ENCODE results near the gene TMSB15B. TPM values are rescaled to one million over a fixed set of nuclear protein-coding genes. Genes with fewer than 3 reads are reported as not detected.
"Not testable (repeated sequence)": the region's sequence is repeated elsewhere in the genome, so short reads cannot be mapped to it uniquely, and the experiment has no call there.

Gene TMSB15B
- total RNA-seq, 1 experiment from 2014 or later: 0.39 TPM

- H3K4me1 ChIP-seq (ENCODE audit: control insufficient read depth in 1 of 2, insufficient read depth in 2 of 2, low read length in 2 of 2); H3K9me2 ChIP-seq (ENCODE audit: insufficient read depth); H3K27ac ChIP-seq (ENCODE audit: low read depth, low read length); H3K9me3 ChIP-seq (ENCODE audit: control insufficient read depth in 1 of 2, insufficient read depth in 1 of 2, low read depth in 1 of 2, low read length in 2 of 2); H3K4me3 ChIP-seq (replicated peaks in 1 of 2; ENCODE audit: low read depth in 1 of 2, low read length in 2 of 2); H3K9ac ChIP-seq (ENCODE audit: low read length); H3K4me2 ChIP-seq (ENCODE audit: low read length); H4K20me1 ChIP-seq (ENCODE audit: insufficient read depth); ATAC-seq; H3K36me3 ChIP-seq (ENCODE audit: control insufficient read depth in 1 of 2, insufficient read depth in 2 of 2, low read length in 2 of 2); intact Hi-C loops (cut with micrococcal nuclease); H3K79me2 ChIP-seq (ENCODE audit: insufficient read depth, low read length); CTCF ChIA-PET; RAD21 ChIA-PET (ENCODE audit: low non-redundant PET in 1 of 2, low total read pairs in 2 of 2, uncharacterized antibody in 2 of 2, unreplicated experiment in 2 of 2); POLR2A ChIA-PET; DNase-seq (ENCODE audit: low read depth, low spot score); BruUV-seq (replicated peaks); H2AFZ ChIP-seq (ENCODE audit: low read depth, low read length, poor library complexity, severe bottlenecking): not testable (repeated sequence)
- H3K27me3 ChIP-seq (ENCODE audit: insufficient read depth, low read length): peaks cover 13% of the 10 kb centered on the region
Measured at GRCh38 chrX:104015576-104015975, 53.1 kb downstream of the TMSB15B start.

Other genes with a start within 250 kb of the TMSB15B start
- gene PLP1, start 185.8 kb upstream of the TMSB15B start, total RNA-seq (2021; ENCODE audit: unreplicated experiment): not detected
- 0.05 TPM for gene RAB9B, start 130.4 kb upstream of the TMSB15B start, total RNA-seq (2021; ENCODE audit: unreplicated experiment)
- gene H2BW1, start 51.1 kb downstream of the TMSB15B start, total RNA-seq (2021; ENCODE audit: unreplicated experiment): not detected
- not detected for gene H2BW2, start 77.3 kb downstream of the TMSB15B start, total RNA-seq (2021; ENCODE audit: unreplicated experiment)
- gene TMSB15C, start 113.6 kb downstream of the TMSB15B start, total RNA-seq (2021; ENCODE audit: unreplicated experiment): not detected
- gene ZCCHC18, start 149.9 kb downstream of the TMSB15B start, total RNA-seq (2021; ENCODE audit: unreplicated experiment): not detected
- gene SLC25A53, start 194.4 kb downstream of the TMSB15B start, total RNA-seq (2021; ENCODE audit: unreplicated experiment): 3.4 TPM
- gene FAM199X, start 203.8 kb downstream of the TMSB15B start, total RNA-seq (2021; ENCODE audit: unreplicated experiment): 21.1 TPM

Data from HCT116 (cell line).